HG03025 (cell line): ENCODE measurements around the gene RASAL1.
"Not testable (repeated sequence)": the region's sequence is repeated elsewhere in the genome, so short reads cannot be mapped to it uniquely, and the experiment has no call there.

Experiments
- ATAC-seq: cut with Tn5 transposase; IDR thresholded peaks from one replicate; pipeline ENCODE4 v1.9.1; 2021; ENCODE audit warnings: mild to moderate bottlenecking, moderate library complexity; ENCODE audit not compliant: unreplicated experiment, low FRiP score

The RASAL1 gene

GRCh38 chr12:113119980-113120669 is 15.4 kb downstream of the RASAL1 start:
- no peak for ATAC-seq

- ATAC-seq: no peak
These were observed 17.4 kb downstream of the RASAL1 start for GRCh38 chr12:113118142-113118541.

DNA sequence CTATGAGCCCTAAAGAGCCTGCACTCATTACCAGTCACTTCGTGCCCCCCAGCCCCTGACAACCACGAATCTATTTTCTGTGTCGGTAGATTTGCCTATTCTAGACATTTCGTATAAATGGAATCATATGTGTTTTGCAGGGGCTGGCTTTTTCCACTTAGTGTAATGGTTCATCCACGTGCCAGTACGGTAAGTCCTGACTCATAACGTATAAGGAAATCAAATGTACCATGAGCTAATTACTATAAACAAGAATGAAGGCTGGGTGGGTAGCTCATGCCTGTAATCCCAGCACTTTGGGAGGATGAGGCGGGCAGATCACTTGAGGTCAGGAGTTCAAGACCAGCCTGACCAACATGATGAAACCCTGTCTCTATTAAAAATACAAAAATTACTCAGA is 17.9 kb downstream of the RASAL1 start:
- not testable (repeated sequence) for ATAC-seq

GRCh38 chr12:113116875-113117274 is 18.7 kb downstream of the RASAL1 start:
- ATAC-seq: no peak

GRCh38 chr12:113115455-113116126 is 20.0 kb downstream of the RASAL1 start:
- no peak for ATAC-seq

GRCh38 chr12:113114447-113115178 is 20.9 kb downstream of the RASAL1 start:
- no peak for ATAC-seq

GRCh38 chr12:113113397-113113796 is 22.2 kb downstream of the RASAL1 start:
- ATAC-seq: no peak

GRCh38 chr12:113112043-113112899 is 23.3 kb downstream of the RASAL1 start:
- ATAC-seq: no peak

DNA sequence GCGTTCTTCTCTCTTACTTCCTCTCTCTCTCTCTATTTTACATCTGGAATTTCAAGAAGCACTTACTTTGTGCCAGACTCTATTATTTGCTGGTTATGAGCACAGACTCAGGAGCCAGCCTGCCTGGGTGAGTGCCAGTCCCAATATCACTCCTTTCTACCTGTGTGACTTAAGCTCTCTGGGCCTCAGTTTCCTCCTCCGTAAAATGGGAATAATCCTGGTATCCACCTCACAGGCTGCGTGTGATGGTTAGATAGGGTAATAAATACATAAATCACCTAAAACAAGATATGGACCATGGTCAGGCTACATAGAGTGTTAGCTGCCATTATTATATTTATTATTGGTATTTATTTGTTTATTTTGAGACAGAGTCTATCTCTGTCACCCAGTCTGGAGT is 24.3 kb downstream of the RASAL1 start:
- no peak for ATAC-seq

- no peak for ATAC-seq
These were observed 25.5 kb downstream of the RASAL1 start for GRCh38 chr12:113109872-113110599.

DNA sequence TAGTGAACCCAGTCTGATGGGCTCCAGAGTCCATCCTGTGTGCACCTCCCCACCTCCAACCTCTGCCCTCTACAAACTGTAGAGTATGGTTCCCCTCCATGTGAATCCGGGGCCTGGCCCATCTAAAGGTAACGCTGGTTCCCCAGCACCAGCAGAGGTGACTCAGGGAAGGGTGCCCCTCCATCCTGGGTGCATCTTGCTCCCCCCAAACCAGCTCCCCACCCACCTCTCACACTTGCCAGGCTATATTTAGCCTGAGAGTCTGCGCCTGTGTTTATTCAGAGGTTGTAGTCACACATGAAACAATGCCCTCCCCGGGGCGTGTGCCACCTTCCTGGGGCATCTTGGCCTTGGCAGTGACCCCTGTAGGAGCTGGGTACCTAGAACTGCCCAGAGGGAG is 26.2 kb downstream of the RASAL1 start:
- ATAC-seq: no peak

DNA sequence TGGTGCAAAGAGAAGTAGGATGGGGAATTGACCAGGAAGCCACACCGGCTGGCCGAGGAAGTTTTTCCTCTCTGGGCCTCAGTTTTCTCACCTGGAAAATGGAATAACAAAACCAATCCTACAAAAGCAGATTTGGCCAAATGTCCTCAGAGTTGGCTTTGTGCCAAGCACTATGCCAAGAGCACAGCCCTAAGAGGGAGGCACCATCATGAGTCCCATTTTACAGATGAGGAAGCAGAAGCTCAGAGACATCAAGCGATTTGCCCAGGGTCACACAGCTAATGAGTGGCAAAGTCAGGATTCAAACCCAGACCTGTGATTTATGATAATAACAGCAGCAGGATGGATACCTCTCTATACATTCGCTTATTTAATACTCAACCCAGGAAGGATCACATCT is 27.3 kb downstream of the RASAL1 start:
- no peak for ATAC-seq

- no peak for ATAC-seq
These were observed 29.2 kb downstream of the RASAL1 start for GRCh38 chr12:113106361-113106760.

GRCh38 chr12:113105606-113106271 is 29.8 kb downstream of the RASAL1 start:
- no peak for ATAC-seq

- no peak for ATAC-seq
These were observed 30.5 kb downstream of the RASAL1 start for GRCh38 chr12:113104953-113105510.

- no peak for ATAC-seq
These were observed 31.7 kb downstream of the RASAL1 start for GRCh38 chr12:113103756-113104450.

- ATAC-seq: no peak
These were observed 32.8 kb downstream of the RASAL1 start for GRCh38 chr12:113102811-113103210.

GRCh38 chr12:113101751-113102150 is 33.8 kb downstream of the RASAL1 start:
- ATAC-seq: no peak

- ATAC-seq: no peak
These were observed 35.8 kb downstream of the RASAL1 start for GRCh38 chr12:113099764-113100163.
